Nephron (organoid): Measurements from ENCODE around the gene SF1.

ENCODE experiments used
- H3K27ac Mint-ChIP-seq, 3 experiments: 2 replicates each; pipeline ENCODE4 v1.8.0; 2020; ENCODE audit warnings: mixed read lengths in 3 of 3, mild to moderate bottlenecking in 2 of 3, moderate library complexity in 1 of 3
- H3K27me3 Mint-ChIP-seq: 2 replicates; pipeline ENCODE4 v1.8.0; 2021; ENCODE audit warnings: low read depth, mild to moderate bottlenecking, moderate library complexity, mixed read lengths
- H3K36me3 Mint-ChIP-seq: 2 replicates; pipeline ENCODE4 v1.8.0; 2020; ENCODE audit warnings: low read depth, mixed read lengths
- H3K4me1 Mint-ChIP-seq: 2 replicates; pipeline ENCODE4 v1.8.0; 2020; ENCODE audit warnings: mixed read lengths
- H3K4me3 Mint-ChIP-seq, 3 experiments: 2 replicates each; pipeline ENCODE4 v1.8.0; 2020; ENCODE audit warnings: mild to moderate bottlenecking in 3 of 3, mixed read lengths in 3 of 3, moderate library complexity in 2 of 3
- H3K9me3 Mint-ChIP-seq: 2 replicates; pipeline ENCODE4 v1.8.0; 2020; ENCODE audit warnings: mixed read lengths
- TF ChIP-seq, protein P1 (sequence below), 3 experiments: fragments of 200-600 bp; sonication (generic); IDR thresholded peaks; one replicate each; pipeline ENCODE4 v1.5.0; 2021; ENCODE audit warnings: antibody characterized with exemption in 3 of 3; ENCODE audit not compliant: unreplicated experiment in 3 of 3

The SF1 gene

GRCh38 chr11:64723117-64723906 is 55.0 kb downstream of the SF1 start, which contains the start of gene NRXN2:
Gene NRXN2 (minus strand): TSS chr11:64723197. CDS start chr11:64713699, 9,498 bp downstream.
- Mint-ChIP-seq H3K4me3 (peak within 1 kb of the TSS; percentile 73 to 80 (median 78)), H3K27ac (no peak within 1 kb of the TSS), H3K4me1 (peaks cover 22% of the 10 kb centered on the region), H3K36me3 (no peaks in the 10 kb centered on the region), H3K27me3 (peaks cover 58% of the 10 kb centered on the region), H3K9me3 (no peaks in the 10 kb centered on the region)
- TF ChIP-seq, protein P1, sequence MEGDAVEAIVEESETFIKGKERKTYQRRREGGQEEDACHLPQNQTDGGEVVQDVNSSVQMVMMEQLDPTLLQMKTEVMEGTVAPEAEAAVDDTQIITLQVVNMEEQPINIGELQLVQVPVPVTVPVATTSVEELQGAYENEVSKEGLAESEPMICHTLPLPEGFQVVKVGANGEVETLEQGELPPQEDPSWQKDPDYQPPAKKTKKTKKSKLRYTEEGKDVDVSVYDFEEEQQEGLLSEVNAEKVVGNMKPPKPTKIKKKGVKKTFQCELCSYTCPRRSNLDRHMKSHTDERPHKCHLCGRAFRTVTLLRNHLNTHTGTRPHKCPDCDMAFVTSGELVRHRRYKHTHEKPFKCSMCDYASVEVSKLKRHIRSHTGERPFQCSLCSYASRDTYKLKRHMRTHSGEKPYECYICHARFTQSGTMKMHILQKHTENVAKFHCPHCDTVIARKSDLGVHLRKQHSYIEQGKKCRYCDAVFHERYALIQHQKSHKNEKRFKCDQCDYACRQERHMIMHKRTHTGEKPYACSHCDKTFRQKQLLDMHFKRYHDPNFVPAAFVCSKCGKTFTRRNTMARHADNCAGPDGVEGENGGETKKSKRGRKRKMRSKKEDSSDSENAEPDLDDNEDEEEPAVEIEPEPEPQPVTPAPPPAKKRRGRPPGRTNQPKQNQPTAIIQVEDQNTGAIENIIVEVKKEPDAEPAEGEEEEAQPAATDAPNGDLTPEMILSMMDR (IDR thresholded peaks at IDR 0.05; ENCODE audit: unreplicated experiment in 3 of 3) = peak; percentile 95 to 98 (median 98)

- no peak overlapping the region for H3K27ac Mint-ChIP-seq
- TF ChIP-seq, protein P1 (IDR thresholded peaks at IDR 0.05; ENCODE audit: unreplicated experiment in 3 of 3) = no peak
- H3K4me1 Mint-ChIP-seq = peaks cover 22% of the 10 kb centered on the region
- H3K27me3 Mint-ChIP-seq = peaks cover 67% of the 10 kb centered on the region
- peak overlapping the region; percentile 64 to 73 (median 70) for H3K4me3 Mint-ChIP-seq
- H3K9me3 Mint-ChIP-seq = no peaks in the 10 kb centered on the region
- H3K36me3 Mint-ChIP-seq = no peaks in the 10 kb centered on the region
These were observed 55.9 kb downstream of the SF1 start for GRCh38 chr11:64722141-64723065.

DNA sequence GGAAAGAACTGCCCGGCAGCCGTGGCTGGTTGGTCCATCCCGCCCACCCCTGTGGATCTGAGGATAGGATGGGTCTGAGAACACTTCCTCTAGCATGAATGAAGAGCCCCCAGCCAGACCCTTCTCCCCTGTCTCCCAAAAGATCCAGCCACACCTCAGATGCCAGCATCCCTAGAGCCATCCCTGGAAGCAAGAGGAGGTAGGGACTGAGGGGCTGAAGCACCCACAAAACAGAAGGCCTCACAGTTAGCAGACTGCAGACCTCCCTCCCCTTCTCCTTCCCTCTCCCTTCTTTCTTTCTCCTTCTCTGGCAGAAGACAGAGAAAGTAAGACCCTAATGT is 57.0 kb downstream of the SF1 start:
- peaks cover 74% of the 10 kb centered on the region for H3K27me3 Mint-ChIP-seq
- H3K36me3 Mint-ChIP-seq = no peaks in the 10 kb centered on the region
- peaks cover 17% of the 10 kb centered on the region for H3K4me1 Mint-ChIP-seq
- H3K27ac Mint-ChIP-seq = no peak overlapping the region
- no peaks in the 10 kb centered on the region for H3K9me3 Mint-ChIP-seq
- TF ChIP-seq, protein P1 (IDR thresholded peaks at IDR 0.05; ENCODE audit: unreplicated experiment in 3 of 3) = no peak
- H3K4me3 Mint-ChIP-seq = peak overlapping the region in 1 of 3 experiments; percentile 73

DNA sequence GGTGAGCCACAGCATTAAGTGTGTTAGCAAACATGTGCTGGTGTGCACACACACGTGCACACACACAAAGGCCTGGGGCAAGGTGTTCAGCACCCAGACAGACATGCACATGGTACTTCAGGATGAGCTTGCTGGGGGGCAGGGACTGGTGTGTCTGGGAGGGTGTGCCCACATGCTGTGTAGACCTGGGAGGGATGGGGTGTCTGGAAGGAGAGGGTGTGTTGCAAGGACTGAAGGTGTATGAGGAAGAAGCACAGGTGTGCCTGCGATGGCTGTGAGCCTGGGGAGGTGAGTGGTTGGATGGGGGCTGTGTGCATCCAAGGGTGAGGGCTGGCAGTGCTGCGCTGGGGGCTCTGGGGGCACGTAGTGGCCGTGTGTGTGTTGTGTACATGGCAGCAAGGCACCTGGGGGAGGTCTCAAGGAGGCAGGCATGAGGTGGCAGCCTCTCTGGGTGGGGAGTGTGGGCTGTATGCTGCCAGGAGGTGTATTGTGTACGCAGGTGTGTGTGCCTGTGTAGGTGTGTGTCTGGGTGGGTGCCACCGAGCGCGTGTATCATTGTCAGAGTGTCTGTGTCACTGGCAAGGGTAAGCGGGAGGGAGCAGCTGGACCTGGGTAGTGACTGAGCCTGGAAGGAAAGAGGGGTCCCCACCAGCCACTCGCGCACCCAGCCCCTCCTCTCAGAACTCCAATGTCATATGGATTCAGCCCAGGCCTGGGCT is 57.5 kb downstream of the SF1 start:
- Mint-ChIP-seq H3K27ac (no peak overlapping the region), H3K4me3 (peak overlapping the region; percentile 17 to 56 (median 33)), H3K4me1 (peaks cover 17% of the 10 kb centered on the region), H3K27me3 (peaks cover 79% of the 10 kb centered on the region), H3K36me3 (no peaks in the 10 kb centered on the region), H3K9me3 (no peaks in the 10 kb centered on the region)
- TF ChIP-seq, protein P1 (IDR thresholded peaks at IDR 0.05; ENCODE audit: unreplicated experiment in 3 of 3) = no peak

- TF ChIP-seq, protein P1 (IDR thresholded peaks at IDR 0.05; ENCODE audit: unreplicated experiment in 3 of 3) = no peak
- H3K36me3 Mint-ChIP-seq = no peaks in the 10 kb centered on the region
- no peaks in the 10 kb centered on the region for H3K9me3 Mint-ChIP-seq
- H3K27ac Mint-ChIP-seq = no peak overlapping the region
- no peak overlapping the region for H3K4me3 Mint-ChIP-seq
- H3K27me3 Mint-ChIP-seq = peaks cover 85% of the 10 kb centered on the region
- peaks cover 12% of the 10 kb centered on the region for H3K4me1 Mint-ChIP-seq
These were observed 58.2 kb downstream of the SF1 start for GRCh38 chr11:64720167-64720566.
